Upper lobe of right lung (tissue), 1 donor: Measurements from ENCODE around the gene CD79A. TPM values are rescaled to one million over a fixed set of nuclear protein-coding genes. Genes with fewer than 3 reads are reported as not detected.
A peak's percentile ranks its signal among the peaks of the same experiment; 100 is the strongest.

Source experiments
- ATAC-seq: fragments of 200-7000 bp; cut with Tn5 transposase; one replicate; pipeline ENCODE4 v1.9.1; 2020; ENCODE audit warnings: mild to moderate bottlenecking, moderate library complexity
- DNase-seq: peaks from one replicate; pipeline ENCODE4 v3.0.0-alpha.2; 2020
- H3K27ac ChIP-seq: fragments of 200-600 bp; one replicate; pipeline ENCODE4 v1.8.0; 2022
- H3K27me3 ChIP-seq: fragments of 200-600 bp; one replicate; pipeline ENCODE4 v1.8.0; 2022; ENCODE audit warnings: mild to moderate bottlenecking
- H3K36me3 ChIP-seq: fragments of 200-600 bp; one replicate; pipeline ENCODE4 v1.8.0; 2022
- H3K4me1 ChIP-seq: fragments of 200-600 bp; one replicate; pipeline ENCODE4 v1.8.0; 2022
- H3K4me3 ChIP-seq: fragments of 200-600 bp; one replicate; pipeline ENCODE4 v1.8.0; 2022; ENCODE audit warnings: mild to moderate bottlenecking
- H3K9me3 ChIP-seq: fragments of 200-600 bp; one replicate; pipeline ENCODE4 v1.8.0; 2022
- CTCF ChIP-seq: fragments of 200-600 bp; IDR thresholded peaks from one replicate; pipeline ENCODE4 v1.8.0; 2022; ENCODE audit warnings: antibody characterized with exemption
- intact Hi-C: fragments of 100-400 bp; cut with DNase I; formaldehyde crosslinking; loops from one replicate; pipeline ENCODE4 v1.11.0; 2022
- total RNA-seq: library from RNA; stranded (reverse); fragmentation: NEBNext Ultra II Directional; extraction: Animal tissue kit (Norgen Biotek cat#: 25700); gene quantifications from one replicate; pipeline ENCODE4 v1.2.1, GENCODE V29; 2021
- donor health status: DM: no; HTN: yes; CAD: no; lungs with severe emphysema.

Gene CD79A
- total RNA-seq, 1 donor from 2014 or later = 1.4 TPM

- TF ChIP-seq CTCF = no peak
- no peak overlapping the region for H3K4me3 ChIP-seq
- peaks cover 15% of the 10 kb centered on the region for H3K27me3 ChIP-seq
- intact Hi-C loops = no loop called here
- no peak overlapping the region for H3K27ac ChIP-seq
- H3K36me3 ChIP-seq = no peaks in the 10 kb centered on the region
- no peaks in the 10 kb centered on the region for H3K9me3 ChIP-seq
- no peak for DNase-seq
- no peak for ATAC-seq
- no peaks in the 10 kb centered on the region for H3K4me1 ChIP-seq
Measured at GRCh38 chr19:41851456-41851855, 25.6 kb upstream of the CD79A start.

GRCh38 chr19:41853344-41853743 lies 23.7 kb upstream of the CD79A start:
- no peaks in the 10 kb centered on the region for H3K36me3 ChIP-seq
- H3K4me1 ChIP-seq = no peaks in the 10 kb centered on the region
- ATAC-seq (no peak), DNase-seq (no peak)
- no peaks in the 10 kb centered on the region for H3K9me3 ChIP-seq
- peaks cover 15% of the 10 kb centered on the region for H3K27me3 ChIP-seq
- H3K4me3 ChIP-seq = no peak overlapping the region
- intact Hi-C loops = no loop called here
- no peak for TF ChIP-seq CTCF
- no peak overlapping the region for H3K27ac ChIP-seq

- Histone ChIP-seq H3K27me3 (peaks cover 15% of the 10 kb centered on the region), H3K36me3 (no peaks in the 10 kb centered on the region), H3K9me3 (no peaks in the 10 kb centered on the region), H3K4me3 (no peak overlapping the region), H3K4me1 (no peaks in the 10 kb centered on the region), H3K27ac (no peak overlapping the region)
- no peak for TF ChIP-seq CTCF
- ATAC-seq = no peak
- intact Hi-C loops = no loop called here
- no peak for DNase-seq
Measured at GRCh38 chr19:41853768-41854167, 23.3 kb upstream of the CD79A start.

- Histone ChIP-seq H3K27me3 (no peaks in the 10 kb centered on the region), H3K4me1 (peaks cover 36% of the 10 kb centered on the region), H3K27ac (peak overlapping the region; percentile 44), H3K36me3 (peaks cover 32% of the 10 kb centered on the region), H3K4me3 (peak overlapping the region; percentile 92), H3K9me3 (no peaks in the 10 kb centered on the region)
- intact Hi-C loops = no loop called here
- DNase-seq = no peak
- no peak for ATAC-seq
- no peak for TF ChIP-seq CTCF
Measured at GRCh38 chr19:41859213-41859617, 17.9 kb upstream of the CD79A start.

GRCh38 chr19:41859618-41860418 lies 17.3 kb upstream of the CD79A start, which contains the start of gene RPS19:
Gene RPS19 (plus strand): TSS chr19:41860255. CDS start chr19:41860775, 520 bp downstream.
- H3K4me1 ChIP-seq = peaks cover 37% of the 10 kb centered on the region
- ATAC-seq = peak; percentile 93
- intact Hi-C loops = loop anchor here (10.0 kb wide), 1 partner anchor 75 kb away; no protein-coding TSS in a partner anchor

More at GRCh38 chr19:41859618-41860418, 17.3 kb upstream of the CD79A start, which contains the start of gene RPS19:
- peak within 1 kb of the TSS; percentile 92 for H3K4me3 ChIP-seq
- H3K27ac ChIP-seq = peak within 1 kb of the TSS; percentile 92
- DNase-seq = peak; percentile 99
- H3K27me3 ChIP-seq = no peaks in the 10 kb centered on the region
- H3K9me3 ChIP-seq = no peaks in the 10 kb centered on the region
- TF ChIP-seq CTCF = peak; percentile 67
- peaks cover 38% of the 10 kb centered on the region for H3K36me3 ChIP-seq
